HG03135 (cell line): Measurements from ENCODE around the gene FLT3.
"Not testable (repeated sequence)": the region's sequence is repeated elsewhere in the genome, so short reads cannot be mapped to it uniquely, and the experiment has no call there.

Experiments used
- ATAC-seq: cut with Tn5 transposase; IDR thresholded peaks from one replicate; pipeline ENCODE4 v1.9.1; 2021; ENCODE audit warnings: mild to moderate bottlenecking, moderate library complexity; ENCODE audit not compliant: unreplicated experiment

FLT3 gene

GRCh38 chr13:28100150-28101121 lies at the start of gene FLT3:
Gene FLT3 (minus strand): TSS chr13:28100576. CDS start chr13:28100510, 66 bp downstream.
- no peak for ATAC-seq

GRCh38 chr13:28147495-28147894 lies 47.1 kb upstream of the FLT3 start:
- no peak for ATAC-seq

- no peak for ATAC-seq
Observed at GRCh38 chr13:28145049-28145448, 44.7 kb upstream of the FLT3 start.

GRCh38 chr13:28141542-28141941 lies 41.2 kb upstream of the FLT3 start:
- not testable (repeated sequence) for ATAC-seq

- ATAC-seq: no peak
Observed at GRCh38 chr13:28140433-28141125, 40.2 kb upstream of the FLT3 start.

- ATAC-seq: peak; percentile 48
Observed at GRCh38 chr13:28138756-28139470, 38.5 kb upstream of the FLT3 start.

GRCh38 chr13:28138012-28138755 lies 37.8 kb upstream of the FLT3 start, which contains the start of gene PAN3:
Gene PAN3 (plus strand): TSS chr13:28138545. CDS start chr13:28138658, 113 bp downstream.
- ATAC-seq: peak; percentile 49

- peak; percentile 9 for ATAC-seq
Observed at GRCh38 chr13:28137596-28137995, 37.2 kb upstream of the FLT3 start.

GRCh38 chr13:28136916-28137315 lies 36.5 kb upstream of the FLT3 start:
- ATAC-seq: no peak

GRCh38 chr13:28131646-28132045 lies 31.3 kb upstream of the FLT3 start:
- ATAC-seq: no peak

- no peak for ATAC-seq
Observed at GRCh38 chr13:28129911-28130693, 29.7 kb upstream of the FLT3 start.

- no peak for ATAC-seq
Observed at GRCh38 chr13:28128926-28129325, 28.6 kb upstream of the FLT3 start.

GRCh38 chr13:28128030-28128429 lies 27.7 kb upstream of the FLT3 start:
- ATAC-seq: no peak

GRCh38 chr13:28121224-28121623 lies 20.8 kb upstream of the FLT3 start:
- no peak for ATAC-seq

- no peak for ATAC-seq
Observed at GRCh38 chr13:28120317-28120716, 19.9 kb upstream of the FLT3 start.

- ATAC-seq: no peak
Observed at GRCh38 chr13:28117689-28118377, 17.5 kb upstream of the FLT3 start.

GRCh38 chr13:28116736-28117135 lies 16.4 kb upstream of the FLT3 start:
- no peak for ATAC-seq

GRCh38 chr13:28110414-28110813 lies 10.0 kb upstream of the FLT3 start:
- no peak for ATAC-seq

GRCh38 chr13:28106976-28107375 lies 6.6 kb upstream of the FLT3 start:
- ATAC-seq: no peak
